Cerebellar nuclear complex (tissue), 1 donor: Measurements from ENCODE around the gene GRB10.
"Not testable (repeated sequence)": the region's sequence is repeated elsewhere in the genome, so short reads cannot be mapped to it uniquely, and the experiment has no call there.

Experiments used
- DNase-seq, 2 experiments: peaks; one replicate each; lab custom pipeline; 2025; lab: John Stamatoyannopoulos, UW

The GRB10 gene

DNA sequence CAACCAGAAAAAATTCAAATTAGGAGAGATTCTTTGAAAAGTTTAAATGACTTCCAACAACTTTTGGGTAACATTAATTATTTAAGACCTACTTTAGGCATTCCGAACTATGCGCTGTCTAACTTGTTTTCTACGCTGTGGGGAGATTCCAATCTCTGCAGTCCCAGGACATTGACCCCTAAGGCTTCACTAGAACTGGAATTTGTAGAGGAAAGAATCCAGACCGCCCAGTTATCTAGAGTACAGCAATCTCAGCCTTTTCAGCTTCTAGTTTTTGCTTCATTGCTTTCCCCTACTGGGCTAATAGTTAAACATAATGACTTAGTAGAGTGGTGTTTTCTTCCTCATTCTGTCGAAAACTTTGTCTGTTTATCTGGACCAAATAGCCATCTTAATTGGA lies 202.6 kb downstream of the GRB10 start:
- no peak for DNase-seq

DNA sequence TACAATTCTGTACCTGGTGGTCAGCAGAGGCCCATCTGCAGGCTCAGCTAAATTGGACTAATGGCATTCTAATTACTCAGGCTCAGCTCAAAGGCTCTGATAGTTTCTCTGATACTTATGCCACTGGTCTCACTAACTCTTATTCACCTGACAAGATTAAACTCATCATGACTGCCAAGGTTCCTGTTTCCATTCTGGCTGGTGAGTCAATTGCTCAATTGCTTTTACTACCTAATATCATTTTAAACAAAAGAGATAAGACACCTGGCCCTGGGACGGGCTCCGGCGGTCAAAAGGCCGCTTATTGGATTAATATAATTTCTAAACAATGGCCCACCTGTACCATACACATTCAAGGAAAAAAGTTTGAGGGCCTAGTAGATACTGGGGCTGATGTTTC lies 204.6 kb downstream of the GRB10 start:
- not testable (repeated sequence) for DNase-seq

DNA sequence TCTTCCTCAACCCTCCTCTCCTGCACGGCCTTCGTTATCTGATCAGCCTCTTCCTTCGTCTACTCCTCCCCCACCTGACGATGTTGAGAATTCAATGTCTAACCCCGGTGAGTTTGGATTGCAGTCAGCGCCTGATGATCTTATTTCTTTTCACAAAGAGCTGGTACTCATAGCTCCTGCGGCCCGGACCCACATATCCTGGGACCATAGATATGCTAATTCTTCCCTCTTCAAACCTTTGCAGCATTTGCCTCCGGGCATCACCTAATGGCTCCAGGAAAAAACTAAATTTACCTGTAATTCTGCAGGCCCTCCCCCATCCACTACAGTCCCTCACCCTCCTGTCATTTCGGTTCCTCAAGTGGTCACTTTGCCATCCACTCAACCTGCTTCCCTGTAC lies 205.1 kb downstream of the GRB10 start:
- no peak for DNase-seq

GRCh38 chr7:50576388-50576787 lies 206.3 kb downstream of the GRB10 start:
- DNase-seq = not testable (repeated sequence)

- no peak for DNase-seq
Observed at GRCh38 chr7:50567715-50568261, 214.9 kb downstream of the GRB10 start.

DNA sequence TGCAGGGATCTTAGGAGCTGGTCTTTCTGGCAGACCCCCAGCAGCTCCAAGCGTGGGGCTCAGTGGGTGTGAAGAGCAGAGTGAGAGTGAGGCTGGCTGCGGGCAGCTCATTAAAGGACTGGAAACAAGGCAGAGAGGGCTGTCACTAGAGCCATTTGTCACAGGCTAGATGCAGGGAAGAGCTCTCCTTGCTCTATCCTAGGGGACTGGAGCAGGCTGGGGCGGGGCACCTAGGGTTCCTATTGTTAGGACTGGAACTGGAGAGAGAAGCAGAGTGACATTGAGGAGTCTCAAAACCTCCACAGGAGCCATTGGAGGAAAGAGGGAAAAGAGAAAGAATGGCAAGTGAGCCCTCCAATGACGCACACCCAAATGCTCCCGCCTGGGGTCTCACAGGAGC lies 216.7 kb downstream of the GRB10 start:
- DNase-seq = no peak

DNA sequence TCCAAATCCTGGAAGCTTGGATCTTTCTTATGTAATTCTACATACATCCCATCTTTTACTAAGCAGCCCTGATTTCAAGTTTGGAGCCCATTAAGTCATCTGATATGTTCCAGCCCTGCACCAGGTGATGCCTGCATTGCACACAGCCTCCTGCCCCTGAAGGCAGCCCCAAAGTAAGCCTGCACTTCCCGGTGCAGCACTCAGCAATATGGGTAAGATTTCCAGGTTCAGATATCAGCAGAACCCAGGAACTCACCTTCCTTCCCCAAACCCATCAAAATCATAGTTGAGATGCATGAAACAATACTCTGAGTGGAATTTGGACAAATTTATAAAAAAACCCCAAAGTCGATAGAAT lies 217.2 kb downstream of the GRB10 start:
- DNase-seq = no peak

- DNase-seq = no peak
Observed at GRCh38 chr7:50564640-50565558, 217.8 kb downstream of the GRB10 start, which contains the start of gene DDC. Gene DDC (minus strand): TSS chr7:50565405. CDS start chr7:50544085, 21,320 bp downstream.

GRCh38 chr7:50564171-50564570 lies 218.5 kb downstream of the GRB10 start:
- DNase-seq = no peak

DNA sequence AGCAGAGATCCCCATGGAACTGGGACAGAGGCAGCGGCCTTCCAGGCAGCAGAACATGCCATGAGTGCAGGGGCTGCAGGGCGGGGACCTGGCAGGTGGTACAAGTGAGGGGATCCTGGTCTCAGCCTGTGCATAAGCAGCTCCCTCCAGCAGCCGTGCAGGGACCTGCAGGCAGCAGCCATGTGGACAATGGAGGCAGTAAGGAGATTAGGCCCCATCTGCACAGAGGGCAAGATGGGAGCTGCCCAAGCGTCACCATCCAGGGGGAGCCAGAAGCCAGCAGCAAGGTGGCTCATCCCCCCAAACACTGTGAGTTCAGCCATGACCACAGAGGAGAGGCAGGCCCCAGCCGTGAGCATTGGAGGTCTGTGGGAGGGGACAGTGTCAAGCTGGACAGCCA lies 220.6 kb downstream of the GRB10 start:
- DNase-seq = no peak

GRCh38 chr7:50560865-50561351 lies 221.8 kb downstream of the GRB10 start:
- no peak for DNase-seq

DNA sequence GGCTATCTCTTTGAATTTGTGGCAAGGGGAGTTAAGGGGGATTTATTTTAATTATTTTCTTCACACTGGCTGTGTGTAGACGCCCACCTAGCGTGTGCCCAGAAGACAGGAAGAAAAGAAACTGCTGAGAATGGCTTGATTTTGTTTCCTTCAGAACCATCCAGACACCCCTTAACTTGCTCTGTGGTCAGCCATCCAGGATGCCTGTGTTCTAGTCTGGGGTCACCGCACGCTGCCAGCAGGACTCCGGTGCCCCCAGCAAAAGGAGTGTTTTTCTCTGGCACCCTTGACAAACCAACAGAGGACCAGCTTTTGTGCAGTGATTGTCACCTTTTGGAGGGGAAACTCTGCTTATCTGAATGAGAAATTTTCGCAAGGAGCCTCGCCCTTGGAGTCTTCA lies 222.8 kb downstream of the GRB10 start:
- no peak for DNase-seq

GRCh38 chr7:50558294-50559053 lies 224.2 kb downstream of the GRB10 start:
- no peak for DNase-seq

GRCh38 chr7:50557099-50557498 lies 225.6 kb downstream of the GRB10 start:
- no peak for DNase-seq

DNA sequence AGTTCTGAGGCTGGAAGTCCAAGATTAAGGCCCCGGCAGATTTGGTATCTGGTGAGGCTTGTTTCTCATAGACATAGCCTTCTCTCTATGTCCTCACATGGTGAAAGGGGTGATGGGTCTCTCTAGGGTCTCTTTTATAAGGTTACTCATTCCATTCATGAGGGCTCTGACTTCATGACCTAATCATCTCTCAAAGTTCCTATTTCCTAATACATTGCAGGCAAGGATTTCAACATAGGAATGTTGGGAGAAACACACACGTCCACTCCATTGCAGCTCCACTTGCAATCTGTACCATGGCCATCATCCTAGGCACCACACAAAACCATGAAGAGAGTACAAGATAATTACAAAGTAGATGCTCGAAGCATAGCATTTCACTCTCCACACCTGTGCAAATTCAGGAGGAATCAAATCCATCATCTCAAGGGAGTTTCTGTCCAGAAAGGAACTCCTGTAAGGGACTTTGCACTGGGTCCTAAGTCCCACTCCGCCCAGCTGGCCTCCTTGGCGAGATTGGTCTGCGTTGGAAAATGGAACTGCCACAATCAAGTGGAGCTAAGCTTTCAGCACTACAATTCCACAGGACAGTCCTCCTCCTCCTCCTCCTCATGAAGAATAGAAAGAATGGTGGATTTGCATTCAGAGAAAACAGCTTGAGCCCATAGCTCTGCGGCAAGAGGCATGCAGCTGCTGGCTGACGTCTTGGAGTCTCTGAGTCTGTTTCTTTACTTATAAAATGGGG lies 226.3 kb downstream of the GRB10 start:
- DNase-seq = no peak

- DNase-seq = no peak
Observed at GRCh38 chr7:50555594-50556140, 227.0 kb downstream of the GRB10 start.

- DNase-seq = no peak
Observed at GRCh38 chr7:50554431-50555322, 228.0 kb downstream of the GRB10 start.

- DNase-seq = no peak
Observed at GRCh38 chr7:50553973-50554372, 228.7 kb downstream of the GRB10 start.

- no peak for DNase-seq
Observed at GRCh38 chr7:50552921-50553320, 229.8 kb downstream of the GRB10 start.

GRCh38 chr7:50552139-50552538 lies 230.6 kb downstream of the GRB10 start:
- DNase-seq = no peak

GRCh38 chr7:50545613-50546012 lies 237.1 kb downstream of the GRB10 start:
- DNase-seq = not testable (repeated sequence)
